ENCODE data around the gene FIG4.

DNA sequence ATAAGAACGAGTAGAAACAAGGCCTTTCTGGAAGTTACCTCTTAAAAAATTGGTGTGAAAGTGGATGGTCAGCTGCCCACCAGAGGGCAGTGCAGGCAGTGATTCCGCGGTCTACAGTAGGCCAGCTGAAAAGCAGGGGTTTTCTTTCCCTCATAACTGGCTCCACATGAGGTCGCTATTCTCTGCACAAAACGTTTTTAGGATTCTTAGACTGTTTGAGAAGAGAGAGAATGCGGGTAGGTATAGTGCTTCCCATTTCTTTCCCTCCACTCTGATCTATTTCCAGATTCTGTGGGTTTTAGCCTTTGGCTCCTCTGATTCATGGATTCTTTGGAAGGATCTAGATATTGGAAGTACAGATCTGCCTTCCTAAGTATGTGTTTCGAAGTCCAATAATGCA lies 14.2 kb downstream of the FIG4 start:
- TF ChIP-seq, protein P1, sequence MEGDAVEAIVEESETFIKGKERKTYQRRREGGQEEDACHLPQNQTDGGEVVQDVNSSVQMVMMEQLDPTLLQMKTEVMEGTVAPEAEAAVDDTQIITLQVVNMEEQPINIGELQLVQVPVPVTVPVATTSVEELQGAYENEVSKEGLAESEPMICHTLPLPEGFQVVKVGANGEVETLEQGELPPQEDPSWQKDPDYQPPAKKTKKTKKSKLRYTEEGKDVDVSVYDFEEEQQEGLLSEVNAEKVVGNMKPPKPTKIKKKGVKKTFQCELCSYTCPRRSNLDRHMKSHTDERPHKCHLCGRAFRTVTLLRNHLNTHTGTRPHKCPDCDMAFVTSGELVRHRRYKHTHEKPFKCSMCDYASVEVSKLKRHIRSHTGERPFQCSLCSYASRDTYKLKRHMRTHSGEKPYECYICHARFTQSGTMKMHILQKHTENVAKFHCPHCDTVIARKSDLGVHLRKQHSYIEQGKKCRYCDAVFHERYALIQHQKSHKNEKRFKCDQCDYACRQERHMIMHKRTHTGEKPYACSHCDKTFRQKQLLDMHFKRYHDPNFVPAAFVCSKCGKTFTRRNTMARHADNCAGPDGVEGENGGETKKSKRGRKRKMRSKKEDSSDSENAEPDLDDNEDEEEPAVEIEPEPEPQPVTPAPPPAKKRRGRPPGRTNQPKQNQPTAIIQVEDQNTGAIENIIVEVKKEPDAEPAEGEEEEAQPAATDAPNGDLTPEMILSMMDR (IDR thresholded peaks at IDR 0.05) = peak; percentile 90 to 100 (median 99)
- no peak for TF ChIP-seq POLR2A (IDR thresholded peaks at IDR 0.05)

Data from vagina (tissue), 2 donors.